HG02759 (cell line): Measurements from ENCODE around the gene MORN5.

ENCODE experiments used
- ATAC-seq: cut with Tn5 transposase; IDR thresholded peaks from one replicate; pipeline ENCODE4 v1.9.1; 2021; ENCODE audit warnings: mild to moderate bottlenecking, moderate library complexity; ENCODE audit not compliant: unreplicated experiment

MORN5 gene

DNA sequence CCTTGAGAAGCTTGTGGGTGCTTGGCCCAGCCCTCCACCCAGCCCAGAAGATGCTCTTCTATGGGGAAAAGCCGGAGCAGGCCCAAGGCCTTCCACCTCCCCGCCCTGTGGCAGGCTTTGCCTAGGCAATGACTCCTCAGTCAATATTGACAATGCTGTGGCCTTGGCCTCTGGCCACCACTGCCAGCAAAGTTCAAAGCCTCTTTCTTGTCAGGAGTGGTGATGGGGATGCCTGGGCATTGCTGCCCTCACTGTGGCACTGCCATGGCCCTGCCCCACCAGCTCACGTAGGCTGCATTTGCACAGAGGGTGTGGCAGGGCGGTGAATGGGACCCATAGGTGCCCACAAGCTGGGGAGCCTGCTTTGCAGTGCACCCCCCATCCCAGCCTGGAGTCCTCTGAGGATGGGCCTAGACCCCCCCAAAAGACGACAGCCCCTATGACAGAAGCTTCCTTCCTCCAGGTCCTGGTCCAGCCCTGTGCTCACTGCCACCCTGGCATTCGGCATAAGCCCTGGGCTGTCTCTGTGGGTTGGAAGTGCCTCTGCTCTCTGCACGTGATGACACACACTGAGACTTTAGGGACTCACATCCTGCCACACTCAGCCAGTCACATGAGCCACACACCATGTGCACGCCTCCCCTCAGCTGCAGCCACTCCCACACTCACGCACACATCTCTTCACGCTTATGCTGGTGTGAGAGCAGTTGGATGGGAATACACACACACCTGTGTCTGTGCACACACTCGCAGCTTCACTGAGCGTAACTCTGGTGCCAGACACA, 31.1 kb downstream of the MORN5 start:
- ATAC-seq = no peak

DNA sequence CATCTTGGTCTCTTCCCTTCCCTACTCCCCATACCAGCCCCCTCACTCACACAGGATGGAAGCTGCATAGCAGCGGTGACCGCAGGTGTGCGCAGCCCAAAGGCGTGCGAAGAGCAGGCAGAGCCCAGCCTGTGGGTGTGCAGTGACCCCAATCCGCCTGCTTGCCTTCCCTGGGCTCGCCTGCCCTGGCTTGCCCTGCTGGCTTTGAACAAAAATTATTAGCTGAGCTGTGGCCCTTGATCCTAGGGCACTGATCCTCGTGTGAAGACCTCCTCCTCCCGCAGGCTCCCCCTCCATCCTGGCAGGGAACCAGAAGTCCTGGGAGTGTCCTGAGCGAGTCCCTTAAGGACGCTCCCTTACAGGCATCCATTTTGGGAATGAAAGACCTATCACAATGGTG, 31.9 kb downstream of the MORN5 start:
- ATAC-seq = no peak

DNA sequence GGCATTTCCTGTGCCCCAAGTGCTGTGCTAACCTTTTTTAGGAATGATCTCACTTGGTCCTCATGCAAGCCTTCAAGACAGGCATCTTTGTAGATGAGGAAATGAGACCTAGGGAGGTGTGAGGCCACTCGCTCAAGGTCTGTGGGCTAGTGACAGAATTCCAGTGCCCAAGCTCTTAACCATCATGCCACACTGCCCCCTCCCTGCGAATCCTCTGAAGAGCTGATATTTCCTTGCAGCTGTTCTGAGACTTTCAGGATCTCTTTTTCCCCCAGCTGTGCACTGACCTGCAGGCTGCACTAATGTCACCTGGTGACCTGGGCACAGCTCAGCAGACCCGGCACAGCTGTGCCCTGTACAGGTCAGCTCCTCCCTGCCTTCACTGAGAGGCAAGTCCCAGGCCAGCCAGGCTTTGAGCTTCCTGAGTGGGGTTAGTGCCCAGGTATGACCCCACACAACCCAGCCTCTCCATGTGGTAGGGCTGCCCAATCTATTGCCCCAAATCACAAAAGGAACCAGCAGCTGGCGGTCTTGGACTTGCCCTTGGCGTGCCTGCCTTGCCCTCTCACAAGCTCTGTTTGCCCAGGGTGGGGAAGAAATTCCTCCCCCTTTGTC, 32.7 kb downstream of the MORN5 start:
- ATAC-seq = no peak

DNA sequence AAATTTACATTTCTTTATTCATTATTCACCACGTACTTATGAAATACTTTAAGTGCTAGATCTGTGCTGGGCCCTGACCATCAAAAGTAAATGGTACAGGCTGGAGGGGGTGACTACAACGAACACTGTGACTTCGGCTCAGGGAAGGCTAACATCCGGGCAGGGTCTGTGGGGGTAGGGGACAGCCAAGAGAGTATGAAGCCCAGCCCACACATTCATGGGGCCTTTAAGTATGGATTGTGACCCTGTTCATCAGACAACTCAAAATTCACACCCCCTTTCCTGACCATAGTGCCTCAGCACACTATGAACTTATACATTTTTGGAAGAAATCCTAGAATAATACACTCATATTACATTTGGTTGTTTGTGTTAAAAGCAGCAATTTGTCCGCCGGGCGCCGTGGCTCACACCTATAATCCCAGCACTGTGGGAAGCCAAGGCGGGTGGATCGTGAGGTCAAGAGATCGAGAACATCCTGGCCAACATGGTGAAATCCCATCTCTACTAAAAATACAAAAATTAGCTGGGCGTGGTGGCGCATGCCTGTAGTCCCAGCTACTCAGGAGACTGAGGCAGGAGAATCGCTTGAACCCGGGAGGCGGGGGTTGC, 33.3 kb downstream of the MORN5 start:
- no peak for ATAC-seq

DNA sequence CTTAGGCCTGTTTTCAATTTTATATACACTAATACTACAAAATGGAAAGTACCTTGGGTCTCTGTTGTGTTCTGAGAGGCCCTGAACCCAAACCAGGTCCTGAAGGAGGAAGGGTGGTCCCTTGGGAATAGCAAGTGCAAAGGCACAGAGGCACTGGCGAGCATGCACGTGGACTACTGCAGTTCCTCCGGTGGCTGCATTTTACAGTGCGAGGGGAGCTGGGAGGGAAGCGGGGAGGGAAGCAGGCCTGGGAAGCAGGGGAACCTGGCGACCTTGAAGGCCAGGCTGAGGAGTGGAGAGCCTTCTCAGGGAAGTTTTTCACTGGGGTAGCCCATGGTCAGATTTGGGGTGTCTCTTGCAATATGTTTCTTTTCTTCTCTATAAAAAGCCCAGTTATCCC, 33.9 kb downstream of the MORN5 start:
- ATAC-seq = no peak

DNA sequence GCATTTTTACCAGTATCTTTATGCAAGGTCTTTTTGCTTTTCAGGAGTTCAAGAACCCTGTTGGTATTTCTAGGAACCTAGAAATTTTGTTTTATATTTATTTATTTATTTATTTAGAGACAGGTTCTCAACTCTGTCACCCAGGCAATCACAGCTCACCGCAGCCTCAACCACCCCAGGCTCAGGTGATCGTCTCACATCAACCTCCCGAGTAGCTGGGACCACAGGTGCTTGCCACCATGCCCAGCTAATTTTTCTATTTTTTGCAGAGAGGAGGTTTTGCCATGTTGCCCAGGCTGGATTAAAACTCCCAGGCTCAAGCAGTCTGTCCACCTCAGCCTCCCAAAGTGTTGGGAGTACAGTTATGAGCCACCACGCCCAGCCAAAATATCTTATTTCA, 36.2 kb downstream of the MORN5 start:
- no peak for ATAC-seq

DNA sequence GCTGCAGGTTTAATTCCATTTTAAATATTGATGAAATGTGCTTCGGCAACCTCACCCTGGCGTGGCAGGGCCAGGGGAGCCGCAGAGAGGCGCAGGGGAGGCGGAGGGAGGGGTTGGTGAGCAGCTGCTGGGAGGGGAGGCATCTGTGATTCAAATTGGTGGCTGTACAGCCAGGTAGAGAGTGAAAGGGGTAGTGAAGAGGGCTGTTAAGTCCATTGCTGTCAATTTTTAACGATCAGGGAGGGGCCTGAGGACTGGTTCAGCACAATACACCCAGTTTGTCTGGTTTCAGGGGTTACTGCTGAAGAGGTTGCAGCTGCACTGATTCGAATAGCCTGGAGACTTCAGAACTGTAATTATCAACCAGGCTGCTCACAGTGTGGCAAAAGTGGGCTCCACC, 37.7 kb downstream of the MORN5 start:
- ATAC-seq = no peak

DNA sequence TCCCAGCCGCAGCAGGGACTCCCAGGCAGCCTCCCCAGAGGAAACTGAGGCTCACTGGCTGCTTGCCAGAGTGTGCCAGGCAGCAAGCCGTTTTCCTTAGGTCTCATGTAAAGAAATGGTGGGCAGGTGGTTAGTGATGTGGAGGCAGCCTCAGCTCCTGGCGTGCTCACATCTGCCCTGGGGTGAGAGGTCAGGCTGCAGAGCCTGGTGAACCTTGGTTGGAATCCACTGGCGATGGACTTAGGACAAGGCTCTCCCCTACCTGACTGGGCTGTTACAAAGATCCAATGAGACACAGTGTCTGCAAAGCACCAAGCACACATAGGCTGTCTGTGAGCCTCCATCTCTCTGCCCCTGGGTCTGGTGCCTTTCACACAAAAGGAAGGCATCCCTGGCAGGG, 38.2 kb downstream of the MORN5 start:
- ATAC-seq = no peak

DNA sequence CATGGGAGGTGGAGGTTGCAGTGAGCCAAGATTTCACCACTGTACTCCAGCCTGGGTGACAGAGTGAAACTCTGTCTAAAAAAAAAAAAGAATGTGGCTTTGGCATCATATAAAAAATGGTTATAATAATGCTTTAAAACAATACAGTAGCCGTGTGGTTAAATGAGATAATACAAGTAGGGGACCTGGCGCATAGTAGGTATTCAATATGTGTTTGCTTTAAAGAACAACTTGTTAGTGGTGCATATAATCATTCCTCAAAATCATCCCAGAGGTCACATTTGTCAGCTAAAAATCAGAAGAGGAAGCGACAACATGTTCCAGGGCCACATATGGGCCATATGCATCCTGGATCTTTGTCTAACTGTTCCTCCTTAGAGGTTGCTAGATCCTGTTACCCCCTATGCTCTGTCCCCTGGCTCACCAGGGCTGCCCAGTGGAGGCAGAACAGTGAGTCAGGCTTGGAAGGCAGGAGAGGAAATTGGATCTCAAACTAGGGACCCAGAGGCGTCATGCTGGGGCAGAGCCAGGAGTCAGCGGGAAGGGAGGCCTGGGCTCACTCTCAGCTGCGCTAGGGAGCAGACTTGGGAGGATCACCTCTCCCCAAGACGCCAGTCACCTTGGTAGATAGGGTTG, 41.4 kb downstream of the MORN5 start:
- ATAC-seq = no peak

DNA sequence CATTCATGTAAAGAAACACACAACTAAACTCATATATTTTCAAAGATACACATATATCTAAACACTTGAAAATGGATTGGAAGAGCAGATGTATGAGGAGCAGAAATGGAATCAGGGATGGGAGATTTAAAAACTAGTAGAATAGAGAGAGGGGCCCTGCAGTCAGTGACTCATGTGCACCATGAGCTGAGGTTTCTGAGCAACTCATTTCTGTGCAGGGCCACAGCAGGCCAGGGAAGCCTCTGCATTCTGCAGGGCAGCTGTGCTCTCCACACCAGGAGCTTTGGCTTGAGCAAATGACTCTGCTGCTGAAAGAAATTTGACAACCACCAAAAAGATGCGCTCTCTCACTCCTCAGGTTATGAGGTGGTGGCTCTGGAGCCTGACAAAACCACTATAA, 41.9 kb downstream of the MORN5 start:
- ATAC-seq = no peak

DNA sequence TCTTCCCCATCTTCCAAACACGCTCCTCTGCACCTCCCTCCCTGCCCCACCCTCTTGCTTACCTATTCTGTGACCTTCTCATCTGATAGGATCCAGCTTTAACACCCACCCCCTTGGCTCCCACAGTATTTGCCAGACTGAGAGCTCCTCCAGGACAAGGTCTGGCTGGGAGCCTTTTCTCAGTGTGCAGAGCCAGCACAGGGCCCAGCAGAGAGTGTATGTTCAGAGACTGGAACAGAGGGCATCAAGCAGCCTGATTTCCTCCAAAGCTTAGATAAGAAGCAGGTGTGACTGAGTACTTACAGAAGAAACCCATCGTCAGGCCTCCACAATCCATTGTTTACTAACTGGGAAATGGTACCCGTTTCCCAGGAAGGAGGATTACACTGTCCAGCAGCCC, 42.4 kb downstream of the MORN5 start:
- no peak for ATAC-seq

DNA sequence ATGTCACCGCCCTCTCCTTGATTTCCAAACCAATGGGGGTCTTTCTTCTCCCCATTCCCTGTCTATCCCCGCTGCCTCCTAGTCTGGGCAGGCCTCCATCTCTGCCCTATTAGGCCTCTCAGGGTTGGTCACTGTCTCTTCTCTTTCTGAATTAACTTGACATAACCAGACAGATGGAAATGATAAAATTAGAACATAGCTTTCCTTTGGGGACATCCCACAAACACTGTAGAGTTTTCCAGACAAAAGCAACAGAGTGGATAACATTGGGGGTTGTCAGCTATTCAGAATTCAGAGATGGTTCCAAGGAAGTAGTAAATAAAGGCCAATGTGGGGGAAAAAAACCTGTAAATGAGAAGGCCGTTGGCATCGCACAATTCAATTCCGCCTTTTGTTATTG, 44.3 kb downstream of the MORN5 start:
- ATAC-seq = no peak

DNA sequence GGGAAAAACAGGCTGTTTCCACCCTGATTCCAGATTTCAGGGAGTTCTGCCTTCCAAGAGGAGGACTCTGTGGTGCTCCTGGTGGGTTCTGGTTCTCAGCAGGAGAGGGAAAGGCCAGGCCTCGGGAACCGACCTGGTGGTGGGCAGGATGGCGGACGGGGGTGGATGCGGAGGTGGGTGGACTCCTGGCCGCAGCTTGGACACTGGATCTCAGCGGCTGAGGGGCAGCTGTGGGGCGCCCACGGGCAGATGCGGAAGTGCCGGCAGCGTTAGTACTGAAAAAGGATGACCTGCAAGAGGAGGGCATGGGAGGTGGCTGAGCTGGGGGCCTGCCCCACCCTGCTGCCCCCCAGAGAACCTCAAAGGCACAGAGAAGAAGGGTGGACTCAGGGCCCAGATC, 44.8 kb downstream of the MORN5 start:
- ATAC-seq = no peak

DNA sequence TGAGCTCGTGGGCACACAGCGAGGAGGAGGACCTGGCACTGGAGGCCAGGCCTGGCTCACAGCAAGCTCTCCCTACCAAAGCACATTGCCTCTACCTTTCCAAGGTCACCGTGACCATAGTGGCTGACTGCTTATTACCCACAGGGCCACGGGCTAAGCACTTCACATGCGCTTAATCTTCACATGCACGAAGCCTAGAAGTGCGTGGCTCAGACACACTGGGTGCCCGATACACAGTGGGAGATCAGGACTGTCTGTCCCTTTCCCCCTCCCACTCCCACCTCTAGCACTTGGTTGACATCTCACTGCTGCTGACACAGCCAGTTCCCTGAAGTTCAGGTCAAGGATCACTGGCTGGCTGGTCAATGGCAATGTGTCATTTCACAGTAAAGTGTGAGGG, 45.5 kb downstream of the MORN5 start:
- no peak for ATAC-seq

DNA sequence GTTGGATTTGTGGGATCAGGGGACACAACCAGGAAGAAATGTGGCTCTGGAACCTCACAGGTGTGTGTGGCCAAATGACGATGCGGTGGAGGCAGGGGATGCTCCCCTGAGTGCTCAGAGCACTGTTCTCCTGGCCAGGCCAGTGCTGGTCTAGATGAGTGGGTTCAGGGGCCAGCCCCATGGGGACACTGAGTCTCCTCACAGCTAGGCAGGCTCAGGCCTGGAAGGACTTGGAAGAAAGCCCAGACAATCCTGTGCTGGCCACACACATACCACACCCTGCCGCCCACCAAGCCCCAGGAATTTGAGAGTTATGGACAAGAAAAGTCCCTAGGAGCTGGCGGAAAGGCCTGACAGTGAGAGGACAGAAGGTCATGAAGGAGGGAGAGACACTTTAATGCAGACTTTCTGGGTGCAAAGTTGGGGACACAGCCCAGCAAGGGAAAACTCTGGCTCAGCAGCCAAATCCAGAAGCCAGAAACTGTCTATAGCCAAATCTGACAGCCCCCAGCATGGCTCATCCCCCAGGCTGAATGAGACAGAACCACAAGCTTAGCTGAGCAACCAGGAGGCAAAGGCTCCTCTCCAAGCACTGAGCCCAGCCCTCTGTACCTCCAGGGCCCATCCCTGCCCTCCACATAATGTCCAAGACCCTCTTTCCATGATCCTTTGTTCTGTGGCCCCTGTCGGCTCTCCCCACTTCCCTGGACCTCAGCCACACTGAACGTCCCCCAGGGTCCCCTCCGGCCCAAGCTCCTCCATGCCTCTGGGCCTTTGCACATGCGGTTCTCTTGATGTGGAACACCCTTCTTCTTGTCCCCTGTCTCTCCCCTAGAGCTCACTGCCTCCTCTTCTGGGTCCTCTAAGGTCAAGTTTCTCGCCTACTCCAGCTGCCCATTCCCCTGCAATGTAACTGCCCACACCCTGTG, 46.7 kb downstream of the MORN5 start:
- ATAC-seq = no peak

DNA sequence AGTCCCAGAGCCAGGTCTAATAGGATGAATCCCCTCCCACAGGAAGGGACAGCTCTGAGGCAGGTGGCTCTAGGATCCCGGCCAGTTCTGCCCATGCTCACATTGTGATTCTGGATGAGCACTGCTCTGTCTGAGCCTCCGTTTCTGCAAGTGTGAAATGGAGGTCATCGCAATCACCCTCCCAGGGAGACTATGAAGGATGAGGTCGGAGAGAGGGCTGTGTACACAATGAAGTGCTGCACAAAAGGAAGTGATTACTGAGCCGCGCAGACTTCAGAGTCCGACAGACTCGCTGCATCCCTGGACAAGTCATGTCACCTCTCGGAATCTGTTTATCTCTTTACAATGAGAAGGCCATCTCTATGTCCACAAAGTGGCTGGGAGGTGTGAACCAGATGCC, 47.4 kb downstream of the MORN5 start:
- ATAC-seq = no peak

DNA sequence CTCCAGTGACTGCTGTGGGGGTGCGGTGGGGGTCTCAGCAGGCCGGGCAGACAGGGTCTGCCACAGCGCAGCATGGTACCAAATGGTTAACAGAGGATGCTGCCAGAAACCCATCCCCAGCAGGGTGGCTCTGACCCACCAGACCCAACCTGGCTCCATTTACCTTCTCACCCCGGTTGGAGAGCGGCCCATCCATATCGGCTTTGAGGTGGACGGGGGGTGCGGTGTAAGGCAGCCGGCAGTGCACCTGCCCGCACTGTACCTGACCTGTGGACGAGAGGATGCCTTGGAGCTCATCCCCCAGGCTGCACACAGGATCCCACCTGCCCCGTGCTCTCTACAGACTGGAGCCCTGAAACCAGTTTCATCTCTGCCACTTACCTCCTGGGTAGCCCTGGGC, 49.7 kb downstream of the MORN5 start:
- no peak for ATAC-seq

DNA sequence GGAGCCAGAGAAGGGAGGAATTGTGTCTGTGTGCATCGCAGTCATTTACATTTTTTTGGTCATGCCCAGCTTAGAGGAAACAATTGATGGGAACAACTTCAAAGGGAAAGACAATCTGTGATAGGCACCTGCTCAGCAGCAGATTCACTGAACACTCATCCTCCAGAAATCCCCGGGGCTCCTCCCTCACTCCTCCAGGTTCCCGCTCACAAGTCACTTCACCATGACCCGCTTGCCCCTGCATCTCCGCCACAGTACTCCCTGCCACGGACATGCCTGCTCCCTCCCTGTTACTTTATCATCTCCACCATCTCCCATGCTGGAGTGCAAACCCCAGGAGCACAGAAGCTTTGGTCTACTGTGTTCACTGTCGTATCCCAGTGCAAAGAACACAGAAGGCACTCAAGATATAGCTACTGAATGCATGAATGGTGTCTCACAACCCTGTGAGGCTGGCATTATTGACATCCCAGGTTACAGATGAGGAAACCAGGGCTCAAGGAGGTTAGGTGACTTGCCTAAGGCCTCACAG, 52.8 kb downstream of the MORN5 start:
- ATAC-seq = no peak

DNA sequence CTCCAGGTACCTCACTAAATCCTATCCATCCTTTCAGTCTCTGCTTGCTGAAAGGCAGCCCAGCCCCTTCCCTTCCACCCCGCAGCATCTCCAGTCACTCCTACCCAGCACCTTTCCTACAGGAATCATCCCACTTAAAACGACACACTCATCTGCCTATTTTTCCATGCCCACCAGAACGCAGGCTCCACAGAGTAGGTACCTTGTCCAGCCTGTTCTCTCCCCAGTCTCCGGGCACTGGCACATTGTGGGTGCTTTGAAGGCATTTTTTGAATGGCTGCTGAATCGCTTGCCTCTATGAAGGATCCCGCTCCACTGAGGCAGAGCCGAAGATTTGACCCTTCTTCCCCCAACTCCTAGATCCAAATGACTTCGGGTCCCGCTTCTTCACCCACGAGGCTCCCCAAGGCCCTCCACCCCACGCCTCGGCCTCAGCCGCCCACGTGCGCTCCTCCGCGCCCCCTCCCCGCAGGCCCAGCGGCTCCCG, 53.4 kb downstream of the MORN5 start:
- no peak for ATAC-seq

DNA sequence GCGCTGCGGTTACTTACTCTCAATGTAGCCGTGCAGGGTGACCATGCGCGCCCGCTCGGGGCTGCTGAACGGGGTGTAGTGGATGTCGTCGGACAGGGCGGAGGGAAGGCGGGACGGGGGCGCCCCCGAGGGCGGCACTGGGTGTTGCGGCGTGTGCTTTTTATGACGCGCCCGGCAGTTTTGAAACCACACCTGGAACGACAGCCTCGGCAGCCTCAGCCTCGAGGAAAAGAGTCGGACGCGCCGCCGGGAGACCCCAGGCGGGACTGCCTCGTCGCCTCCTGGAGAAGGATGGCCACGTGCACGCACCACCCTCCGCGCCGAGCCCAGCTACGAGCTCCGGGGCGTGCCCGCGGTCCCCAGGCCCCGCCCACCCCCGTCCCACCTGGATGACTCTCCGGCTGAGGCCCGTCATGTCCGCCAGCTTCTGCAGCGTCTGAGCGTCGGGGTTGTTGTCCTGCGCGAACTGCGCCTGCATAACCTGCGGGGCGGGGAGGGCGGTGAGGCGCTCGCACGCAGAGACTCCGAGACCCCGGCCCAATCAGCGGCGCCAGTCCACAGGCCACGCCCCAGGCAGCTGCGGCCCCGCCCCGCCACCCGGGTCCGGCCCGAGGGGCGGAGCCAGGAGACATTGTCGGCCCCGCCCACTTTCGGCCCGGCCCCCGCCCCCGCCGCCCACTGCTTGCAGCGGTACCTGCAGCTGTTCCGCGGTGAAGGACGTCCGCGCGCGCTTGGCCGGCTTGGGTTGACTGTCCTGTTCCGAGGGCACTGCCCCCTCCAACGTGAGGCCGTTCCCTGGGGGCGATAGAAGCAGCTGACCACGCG, 54.1 kb downstream of the MORN5 start:
- peak; percentile 60 for ATAC-seq
